ENCODE measurements around the gene KIAA1671.

KIAA1671 gene

DNA sequence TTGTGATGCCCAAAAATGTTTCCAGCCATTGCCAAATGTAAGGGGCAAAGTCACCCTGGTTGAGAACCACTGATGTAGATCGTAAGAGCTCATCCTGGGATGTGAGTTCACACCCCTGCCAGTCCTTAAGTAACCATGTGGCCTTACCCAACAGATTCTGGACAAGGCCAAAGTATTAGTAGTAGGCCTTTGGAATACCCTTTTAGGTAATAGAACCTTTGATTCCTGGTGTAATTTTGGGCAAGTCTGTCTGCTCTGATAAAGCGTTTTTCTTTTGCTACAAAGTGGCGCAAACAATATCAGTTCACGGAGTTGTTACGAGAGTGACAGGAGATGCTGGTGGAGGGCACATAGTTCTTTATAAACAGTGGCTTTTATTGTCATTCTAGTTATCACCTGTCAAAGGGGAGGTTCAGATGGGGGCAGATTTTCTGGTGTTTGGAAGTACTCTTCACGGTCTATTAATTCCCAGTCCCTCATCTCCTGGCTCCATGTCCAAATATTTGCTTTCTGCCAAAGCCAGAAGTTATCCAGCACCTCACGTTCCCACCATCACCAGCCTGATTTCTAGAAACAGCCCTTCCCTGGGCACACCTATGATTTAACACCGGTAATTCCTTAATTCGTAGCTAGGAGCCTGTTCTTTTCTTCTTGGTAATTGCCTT lies 173.3 kb downstream of the KIAA1671 start:
- no peak overlapping the region for H3K4me3 ChIP-seq (replicated peaks; ENCODE audit: low read depth, low read length)
- no peak for TF ChIP-seq CTCF (IDR thresholded peaks at IDR 0.05; ENCODE audit: low read length, missing control alignments)
- DNase-seq (ENCODE audit: low read depth): no peak

DNA sequence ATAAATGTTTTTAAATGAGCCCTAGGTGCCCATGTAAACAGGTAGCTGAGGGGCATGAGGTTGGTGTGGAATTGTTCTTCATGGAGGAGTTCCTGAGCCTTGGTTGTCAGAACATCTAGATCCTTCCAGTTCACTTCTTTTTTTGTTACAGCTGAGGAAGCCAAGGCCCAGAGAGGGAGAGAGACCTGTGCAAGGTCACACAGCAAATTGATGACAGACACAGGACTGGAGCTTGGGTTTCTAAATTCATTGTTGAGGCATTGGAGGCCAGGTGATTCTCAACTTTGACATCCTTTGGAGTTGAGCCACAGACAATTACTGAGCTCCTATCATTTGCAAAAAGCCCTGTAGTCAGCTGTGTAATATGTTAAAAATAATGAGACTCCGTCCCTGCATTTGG lies 174.0 kb downstream of the KIAA1671 start:
- no peak for DNase-seq (ENCODE audit: low read depth)
- no peak for TF ChIP-seq CTCF (IDR thresholded peaks at IDR 0.05; ENCODE audit: low read length, missing control alignments)
- H3K4me3 ChIP-seq (replicated peaks; ENCODE audit: low read depth, low read length): no peak overlapping the region

DNA sequence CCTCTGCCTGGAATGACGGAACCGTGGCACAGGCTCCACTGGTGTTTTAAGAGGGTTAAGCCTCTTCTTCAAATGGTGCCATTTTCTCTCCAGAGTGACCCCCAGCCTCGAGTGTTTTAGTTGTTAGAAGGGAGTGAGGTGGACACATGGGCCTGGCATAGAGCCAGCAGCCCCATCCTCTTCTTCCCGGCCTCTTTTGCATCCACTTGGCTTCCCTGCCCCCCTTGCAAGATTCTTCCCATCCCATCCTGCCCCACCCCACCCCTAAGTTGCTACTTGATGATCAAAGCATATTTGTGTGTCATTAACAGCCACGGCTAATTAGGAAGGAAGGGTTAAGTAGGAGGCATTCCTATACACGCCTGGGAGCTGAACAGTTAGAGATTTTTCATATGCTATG lies 174.8 kb downstream of the KIAA1671 start:
- TF ChIP-seq CTCF (IDR thresholded peaks at IDR 0.05; ENCODE audit: low read length, missing control alignments): no peak
- no peak for DNase-seq (ENCODE audit: low read depth)
- H3K4me3 ChIP-seq (replicated peaks; ENCODE audit: low read depth, low read length): no peak overlapping the region

GRCh38 chr22:25130462-25130861 lies 177.9 kb downstream of the KIAA1671 start:
- no peak overlapping the region for H3K4me3 ChIP-seq (replicated peaks; ENCODE audit: low read depth, low read length)
- TF ChIP-seq CTCF (IDR thresholded peaks at IDR 0.05; ENCODE audit: low read length, missing control alignments): no peak
- DNase-seq (ENCODE audit: low read depth): no peak

DNA sequence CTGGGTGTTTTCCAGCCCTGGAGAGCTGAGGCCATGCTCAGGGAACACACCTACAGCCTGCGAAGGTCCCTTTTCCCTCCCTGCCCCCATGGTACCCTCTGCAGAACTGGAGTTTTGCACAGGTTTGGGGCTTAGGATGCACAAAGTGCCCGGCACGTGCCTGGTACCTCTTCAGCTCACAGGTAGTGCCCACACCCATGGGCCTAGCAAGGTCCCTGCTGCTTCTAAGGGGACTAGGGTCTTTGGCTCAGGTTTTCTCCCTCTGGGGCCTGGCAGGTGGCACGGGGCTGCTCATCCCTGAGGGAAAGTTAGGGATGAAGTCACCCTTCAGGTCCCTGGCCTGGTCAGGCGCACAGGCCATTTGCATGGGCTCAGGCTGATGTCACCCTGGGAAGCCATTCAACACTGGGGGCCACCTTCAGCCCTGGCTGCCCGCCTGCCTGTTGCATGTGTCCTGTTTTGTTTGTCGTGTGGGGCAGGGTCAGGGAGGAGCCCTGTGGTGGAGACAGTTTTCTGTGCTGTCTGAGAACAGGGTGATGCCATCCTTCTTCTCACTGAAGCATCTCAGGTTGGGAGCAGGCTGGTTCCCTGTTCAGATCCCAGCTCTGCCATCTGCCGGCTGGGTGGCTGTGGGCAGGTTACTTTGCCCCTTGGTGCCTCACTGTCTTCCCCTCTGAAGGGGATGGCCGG lies 178.8 kb downstream of the KIAA1671 start:
- H3K4me3 ChIP-seq (replicated peaks; ENCODE audit: low read depth, low read length): no peak overlapping the region
- no peak for DNase-seq (ENCODE audit: low read depth)
- no peak for TF ChIP-seq CTCF (IDR thresholded peaks at IDR 0.05; ENCODE audit: low read length, missing control alignments)

- TF ChIP-seq CTCF (IDR thresholded peaks at IDR 0.05; ENCODE audit: low read length, missing control alignments): no peak
- no peak for DNase-seq (ENCODE audit: low read depth)
- no peak overlapping the region for H3K4me3 ChIP-seq (replicated peaks; ENCODE audit: low read depth, low read length)
These were observed 181.5 kb downstream of the KIAA1671 start for GRCh38 chr22:25134028-25134427.

GRCh38 chr22:25134451-25134850 lies 181.9 kb downstream of the KIAA1671 start:
- TF ChIP-seq CTCF (IDR thresholded peaks at IDR 0.05; ENCODE audit: low read length, missing control alignments): no peak
- no peak for DNase-seq (ENCODE audit: low read depth)
- H3K4me3 ChIP-seq (replicated peaks; ENCODE audit: low read depth, low read length): no peak overlapping the region
